SK-N-MC (cell line): ENCODE data around the gene IGLL1.

Experiments
- EZH2 ChIP-seq: fragments of 200-600 bp; sonication (generic); IDR thresholded peaks from one replicate; pipeline ENCODE4 v1.6.1; 2017; ENCODE audit warnings: antibody characterized with exemption
- FOXP2 ChIP-seq: optimal IDR thresholded peaks from 2 replicates; pipeline ENCODE3; 2011; ENCODE audit warnings: mild to moderate bottlenecking, moderate library complexity; ENCODE audit not compliant: insufficient read depth; ENCODE audit errors: extremely low read length, control extremely low read depth
- POLR2AphosphoS5 ChIP-seq: IDR thresholded peaks from 2 replicates; pipeline ENCODE4 v1.6.1; 2012; ENCODE audit warnings: mild to moderate bottlenecking, low read depth, low read length, borderline replicate concordance

- no peak for TF ChIP-seq EZH2
- TF ChIP-seq POLR2AphosphoS5, result no peak
- TF ChIP-seq FOXP2, result no peak
These were observed 11.2 kb upstream of the IGLL1 start for GRCh38 chr22:23591201-23591791.
